Kidney epithelial cell (primary cell): ENCODE results near the gene COPS7A. TPM values are rescaled to one million over a fixed set of nuclear protein-coding genes. Genes with fewer than 3 reads are reported as not detected.
A peak's percentile ranks its signal among the peaks of the same experiment; 100 is the strongest.

ENCODE experiments used
- DNase-seq: peaks from one replicate; pipeline ENCODE4 v3.0.0-alpha.2; 2010; ENCODE audit warnings: low read depth
- H3K27me3 ChIP-seq: 2 replicates; pipeline ENCODE4 v1.6.0; 2011; ENCODE audit warnings: low read length; ENCODE audit not compliant: control insufficient read depth, insufficient read depth
- H3K36me3 ChIP-seq: 2 replicates; pipeline ENCODE4 v1.5.1; 2011; ENCODE audit warnings: low read length; ENCODE audit not compliant: control insufficient read depth, insufficient read depth
- H3K4me3 ChIP-seq: 2 replicates; pipeline ENCODE4 v1.5.1; 2011; ENCODE audit warnings: low read depth, mild to moderate bottlenecking, control low read depth, low read length
- CTCF ChIP-seq: IDR thresholded peaks from 2 replicates; pipeline ENCODE4 v1.5.1; 2011; ENCODE audit warnings: mild to moderate bottlenecking, moderate library complexity, low read length, control low read depth, inconsistent platforms; ENCODE audit not compliant: insufficient read depth, poor library complexity, severe bottlenecking
- total RNA-seq: library from RNA; depleted of rRNA; stranded (reverse); fragments of >200 nt; gene quantifications from 2 replicates; pipeline ENCODE4 v1.2.3, GENCODE V29; 2015

COPS7A gene
- total RNA-seq, 1 donor from 2014 or later, result 69.1 TPM

- DNase-seq, result no peak
- TF ChIP-seq CTCF, result no peak
- no peaks in the 10 kb centered on the region for H3K36me3 ChIP-seq
- H3K27me3 ChIP-seq, result peaks cover 17% of the 10 kb centered on the region
- no peak overlapping the region for H3K4me3 ChIP-seq
Observed at GRCh38 chr12:6778217-6778573, 54.3 kb downstream of the COPS7A start.

GRCh38 chr12:6778574-6779550 is 55.0 kb downstream of the COPS7A start:
- TF ChIP-seq CTCF, result peak; percentile 92

GRCh38 chr12:6779708-6780432 is 56.0 kb downstream of the COPS7A start:
- H3K36me3 ChIP-seq, result no peaks in the 10 kb centered on the region
- H3K27me3 ChIP-seq, result peaks cover 5% of the 10 kb centered on the region
- no peak overlapping the region for H3K4me3 ChIP-seq
- DNase-seq, result no peak
- TF ChIP-seq CTCF, result no peak

More at GRCh38 chr12:6778574-6779550, 55.0 kb downstream of the COPS7A start:
- Histone ChIP-seq H3K4me3 (peak overlapping the region; percentile 19), H3K36me3 (no peaks in the 10 kb centered on the region), H3K27me3 (peaks cover 12% of the 10 kb centered on the region)
- DNase-seq, result peak; percentile 61

GRCh38 chr12:6780573-6780972 is 56.7 kb downstream of the COPS7A start:
- DNase-seq, result no peak
- Histone ChIP-seq H3K36me3 (no peaks in the 10 kb centered on the region), H3K27me3 (peaks cover 5% of the 10 kb centered on the region), H3K4me3 (no peak overlapping the region)
- TF ChIP-seq CTCF, result no peak

Other genes with a start within 250 kb of the COPS7A start
- 63.7 and 78.3 TPM in 2 replicates for gene MRPL51, start 230.8 kb upstream of the COPS7A start, total RNA-seq
- gene NCAPD2, start 229.9 kb upstream of the COPS7A start, total RNA-seq, result 62.3 and 98.0 TPM in 2 replicates
- 3,951 and 4,700 TPM in 2 replicates for gene GAPDH, start 189.5 kb upstream of the COPS7A start, total RNA-seq
- 9.9 and 12.4 TPM in 2 replicates for gene IFFO1, start 168.0 kb upstream of the COPS7A start, total RNA-seq
- gene NOP2, start 155.8 kb upstream of the COPS7A start, total RNA-seq, result 52.4 and 62.2 TPM in 2 replicates
- gene CHD4, start 116.7 kb upstream of the COPS7A start, total RNA-seq, result 276 and 287 TPM in 2 replicates
- 3.8 and 5.2 TPM in 2 replicates for gene LPAR5, start 88.1 kb upstream of the COPS7A start, total RNA-seq
- gene ACRBP, start 76.6 kb upstream of the COPS7A start, total RNA-seq, result 0.75 and 0.89 TPM in 2 replicates
- 31.8 and 34.1 TPM in 2 replicates for gene ING4, start 60.9 kb upstream of the COPS7A start, total RNA-seq
- gene ZNF384, start 34.7 kb upstream of the COPS7A start, total RNA-seq, result 34.0 and 36.6 TPM in 2 replicates
- gene PIANP, start 23.2 kb upstream of the COPS7A start, total RNA-seq, result 0.07 and 0.13 TPM in 2 replicates
- 190 and 216 TPM in 2 replicates for gene MLF2, start 29.1 kb downstream of the COPS7A start, total RNA-seq
- gene PTMS, start 42.3 kb downstream of the COPS7A start, total RNA-seq, result 169 and 193 TPM in 2 replicates
- gene LAG3, start 48.5 kb downstream of the COPS7A start, total RNA-seq, result not detected in 2 replicates
- 0.08 TPM in 1 of 2 replicates, not detected in the other for gene CD4, start 65.5 kb downstream of the COPS7A start, total RNA-seq
- gene GPR162, start 97.8 kb downstream of the COPS7A start, total RNA-seq, result 0.21 and 0.75 TPM in 2 replicates
- gene P3H3, start 104.4 kb downstream of the COPS7A start, total RNA-seq, result 21.8 and 27.7 TPM in 2 replicates
- 0.34 and 0.38 TPM in 2 replicates for gene GNB3, start 116.9 kb downstream of the COPS7A start, total RNA-seq
- 5.8 and 8.3 TPM in 2 replicates for gene CDCA3, start 127.2 kb downstream of the COPS7A start, total RNA-seq
- gene USP5, start 128.1 kb downstream of the COPS7A start, total RNA-seq, result 70.1 and 77.2 TPM in 2 replicates
- gene TPI1, start 143.5 kb downstream of the COPS7A start, total RNA-seq, result 499 and 519 TPM in 2 replicates
- 10.1 and 11.9 TPM in 2 replicates for gene SPSB2, start 149.3 kb downstream of the COPS7A start, total RNA-seq
- 11.6 and 12.8 TPM in 2 replicates for gene LRRC23, start 180.8 kb downstream of the COPS7A start, total RNA-seq
- 27.0 and 33.7 TPM in 2 replicates for gene ENO2, start 190.5 kb downstream of the COPS7A start, total RNA-seq
- 32.7 and 38.6 TPM in 2 replicates for gene ATN1, start 203.9 kb downstream of the COPS7A start, total RNA-seq
- not detected in 2 replicates for gene RNU7-1, start 219.8 kb downstream of the COPS7A start, total RNA-seq
- gene C12orf57, start 220.0 kb downstream of the COPS7A start, total RNA-seq, result 216 and 236 TPM in 2 replicates
- gene PTPN6, start 227.3 kb downstream of the COPS7A start, total RNA-seq, result 17.0 and 31.3 TPM in 2 replicates
- 360 and 474 TPM in 2 replicates for gene PHB2, start 246.6 kb downstream of the COPS7A start, total RNA-seq
- 32.4 and 33.3 TPM in 2 replicates for gene EMG1, start 246.9 kb downstream of the COPS7A start, total RNA-seq